SK-N-SH treated with all-trans-retinoic acid at 6 μM for 48 hours (cell line): Measurements from ENCODE around the gene P3H3.

ENCODE experiments used
- ARNTL ChIP-seq: fragments of 450-650 bp; formaldehyde crosslinking; IDR thresholded peaks from 2 replicates; pipeline ENCODE4 v1.5.0; 2020; ENCODE audit warnings: low read depth, mild to moderate bottlenecking, moderate library complexity, borderline replicate concordance
- CSDC2 ChIP-seq: fragments of 250-450 bp; sonication (Bioruptor Pico); IDR thresholded peaks from 2 replicates; pipeline ENCODE4 v1.5.0; 2020; ENCODE audit warnings: mild to moderate bottlenecking, moderate library complexity
- CSRNP3 ChIP-seq: fragments of 250-450 bp; sonication (Bioruptor Pico); IDR thresholded peaks from 2 replicates; pipeline ENCODE4 v1.5.1; 2021; ENCODE audit warnings: mild to moderate bottlenecking, moderate library complexity
- GLIS3 ChIP-seq: fragments of 250-450 bp; sonication (Bioruptor Pico); IDR thresholded peaks from 2 replicates; pipeline ENCODE4 v1.5.0; 2020; ENCODE audit warnings: mild to moderate bottlenecking, moderate library complexity
- OSR1 ChIP-seq: fragments of 250-450 bp; sonication (Bioruptor Pico); IDR thresholded peaks from 2 replicates; pipeline ENCODE4 v1.8.0; 2022; ENCODE audit warnings: moderate library complexity, mild to moderate bottlenecking, inconsistent platforms
- PPARA ChIP-seq: fragments of 250-450 bp; sonication (Bioruptor Pico); IDR thresholded peaks from 2 replicates; pipeline ENCODE4 v1.5.0; 2020; ENCODE audit warnings: mild to moderate bottlenecking, borderline replicate concordance
- TSHZ2 ChIP-seq: fragments of 250-450 bp; sonication (Bioruptor Pico); IDR thresholded peaks from 2 replicates; pipeline ENCODE4 v1.5.0; 2020; ENCODE audit warnings: mild to moderate bottlenecking, moderate library complexity
- ZFP3 ChIP-seq: fragments of 250-450 bp; sonication (Bioruptor Pico); IDR thresholded peaks from 2 replicates; pipeline ENCODE4 v1.5.0; 2020; ENCODE audit warnings: mild to moderate bottlenecking, moderate library complexity
- ZNF565 ChIP-seq: fragments of 450-650 bp; formaldehyde crosslinking; conservative IDR thresholded peaks from 2 replicates; pipeline ENCODE4 v1.5.0; 2020; ENCODE audit warnings: low read depth, mild to moderate bottlenecking, moderate library complexity

- TF ChIP-seq ZFP3 (CRISPR knock-in tag), result no peak
- no peak for TF ChIP-seq GLIS3 (CRISPR knock-in tag)
- TF ChIP-seq CSRNP3 (CRISPR knock-in tag), result no peak
- no peak for TF ChIP-seq ZNF565 (CRISPR knock-in tag)
- no peak for TF ChIP-seq ARNTL (CRISPR knock-in tag)
- TF ChIP-seq TSHZ2, result no peak
- TF ChIP-seq CSDC2 (CRISPR knock-in tag), result no peak
- TF ChIP-seq OSR1 (CRISPR knock-in tag), result no peak
- no peak for TF ChIP-seq PPARA
These were observed 21.9 kb downstream of the P3H3 start for GRCh38 chr12:6849976-6850560.
